Stomach (tissue), 4 donors: Measurements from ENCODE around the gene GMDS.

ENCODE experiments used
- POLR2A ChIP-seq, 4 donors: fragments of 450-650 bp; IDR thresholded peaks; one replicate each; pipeline ENCODE4 v1.6.1; 2016; ENCODE audit warnings: antibody characterized with exemption in 4 of 4, control low read depth in 2 of 4, mild to moderate bottlenecking in 1 of 4, moderate library complexity in 1 of 4
- POLR2AphosphoS5 ChIP-seq, 3 donors: sonication (generic); formaldehyde crosslinking; IDR thresholded peaks; one replicate each; pipeline ENCODE4 v1.6.1; 2016; ENCODE audit warnings: antibody characterized with exemption in 3 of 3

GRCh38 chr6:1592852-1593251 lies 652.6 kb downstream of the GMDS start:
- TF ChIP-seq POLR2A (IDR thresholded peaks at IDR 0.05): no peak
- TF ChIP-seq POLR2AphosphoS5 (IDR thresholded peaks at IDR 0.05): no peak
